ENCODE measurements around the gene TSEN54.

The TSEN54 gene

GRCh38 chr17:75564195-75564594, 47.9 kb downstream of the TSEN54 start:
- no peak for DNase-seq (ENCODE audit: low read depth in 2 of 2)

DNA sequence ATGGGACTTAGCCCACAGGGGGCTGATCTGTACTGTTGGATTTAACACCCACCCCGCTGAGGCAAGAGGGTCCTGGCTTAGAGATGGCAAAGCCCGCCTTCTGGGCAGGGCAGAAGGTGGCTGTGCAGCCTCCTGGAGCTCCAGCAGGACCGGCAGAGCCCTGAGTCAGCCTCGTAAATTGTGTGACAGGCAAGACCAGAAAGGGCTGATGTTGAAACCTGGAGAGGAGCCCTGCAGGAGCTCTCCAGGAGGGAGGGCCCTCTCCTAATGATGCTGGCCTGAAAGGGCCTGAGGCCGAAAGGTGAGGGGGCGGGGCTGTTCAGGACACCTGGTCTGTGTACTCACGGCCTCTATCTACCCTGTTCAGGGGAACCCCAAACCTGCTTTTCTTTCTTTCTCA, 48.7 kb downstream of the TSEN54 start:
- no peak for DNase-seq (ENCODE audit: low read depth in 2 of 2)

DNA sequence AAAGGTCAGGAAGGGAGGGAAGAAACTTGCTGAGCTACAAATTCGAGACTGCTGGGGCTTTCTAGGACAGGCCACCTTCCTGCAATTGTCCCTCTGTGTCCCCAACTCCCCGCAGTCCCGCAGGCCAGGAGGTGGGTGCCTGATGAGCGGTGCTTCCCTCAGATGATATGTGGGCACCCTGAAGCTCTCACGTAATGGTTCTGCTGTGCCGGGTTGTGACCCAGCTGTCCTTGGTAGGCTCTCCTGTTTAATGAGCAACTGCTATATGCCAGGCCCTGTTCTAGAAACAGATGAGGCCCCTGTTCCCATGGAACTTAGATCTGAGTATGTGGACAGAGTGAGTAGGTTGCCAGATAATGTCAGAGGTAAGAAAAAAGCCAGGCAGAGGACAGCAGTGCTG, 49.3 kb downstream of the TSEN54 start:
- DNase-seq (ENCODE audit: low read depth in 2 of 2): no peak

DNA sequence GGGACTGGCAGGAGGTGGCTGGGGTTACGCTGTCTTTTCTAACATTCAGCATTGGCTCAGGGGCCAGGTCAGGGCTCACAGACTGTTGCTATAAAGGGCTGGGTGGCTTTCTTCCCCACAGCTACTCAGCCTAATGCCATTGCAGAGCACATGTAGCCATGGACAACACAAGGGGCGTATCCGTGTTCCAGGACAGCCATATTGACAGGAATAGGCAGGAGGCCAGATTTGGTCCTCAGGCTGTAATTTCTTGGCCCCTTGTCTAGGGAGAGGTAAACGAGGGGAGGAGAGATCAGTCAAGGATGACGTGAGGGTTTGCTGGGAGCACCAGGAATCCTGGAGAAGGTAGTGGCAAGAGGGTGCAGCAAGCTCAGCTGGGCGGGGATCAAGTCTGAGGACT, 50.1 kb downstream of the TSEN54 start:
- no peak for DNase-seq (ENCODE audit: low read depth in 2 of 2)

GRCh38 chr17:75566834-75567233, 50.5 kb downstream of the TSEN54 start:
- no peak for DNase-seq (ENCODE audit: low read depth in 2 of 2)

GRCh38 chr17:75568412-75569255, 52.3 kb downstream of the TSEN54 start:
- DNase-seq (ENCODE audit: low read depth in 2 of 2): no peak

GRCh38 chr17:75570034-75570676, 53.8 kb downstream of the TSEN54 start:
- DNase-seq (ENCODE audit: low read depth in 2 of 2): no peak

GRCh38 chr17:75570772-75571171, 54.4 kb downstream of the TSEN54 start:
- no peak for DNase-seq (ENCODE audit: low read depth in 2 of 2)

DNA sequence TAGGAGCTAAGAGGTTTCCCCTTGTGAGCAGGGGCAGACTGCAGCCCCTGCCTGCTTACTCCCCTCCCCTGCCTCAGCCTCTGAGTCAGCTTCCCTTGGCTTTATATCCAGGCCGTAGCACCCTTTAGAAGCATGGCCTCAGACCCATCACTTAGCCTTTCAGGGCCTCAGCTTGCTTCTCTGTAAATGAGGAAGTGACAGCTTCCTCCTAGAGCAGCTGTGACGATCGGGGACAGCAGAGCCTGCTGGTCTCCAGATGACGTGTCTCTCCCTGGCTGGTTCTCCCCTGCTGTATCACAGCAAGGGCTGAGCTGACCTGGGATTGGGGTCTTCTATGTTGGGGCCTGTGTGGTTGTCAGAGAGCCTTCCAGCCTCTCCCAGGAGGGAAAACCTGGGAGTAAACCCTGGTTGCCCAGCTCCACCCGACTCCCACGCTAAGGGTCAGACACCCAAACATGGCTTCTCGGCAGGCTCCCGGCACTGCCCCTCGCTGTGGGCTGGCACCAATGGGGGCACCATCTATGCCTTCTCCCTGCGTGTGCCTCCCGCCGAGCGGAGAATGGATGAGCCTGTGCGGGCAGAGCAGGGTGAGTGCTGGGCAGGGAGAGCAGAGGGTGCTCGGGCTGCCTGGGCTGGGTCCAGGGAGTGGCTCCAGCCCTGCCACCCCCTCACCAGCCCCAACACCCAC, 55.0 kb downstream of the TSEN54 start:
- no peak for DNase-seq (ENCODE audit: low read depth in 2 of 2)

- DNase-seq (ENCODE audit: low read depth in 2 of 2): no peak
Measured at GRCh38 chr17:75571885-75572215, 55.5 kb downstream of the TSEN54 start.

DNA sequence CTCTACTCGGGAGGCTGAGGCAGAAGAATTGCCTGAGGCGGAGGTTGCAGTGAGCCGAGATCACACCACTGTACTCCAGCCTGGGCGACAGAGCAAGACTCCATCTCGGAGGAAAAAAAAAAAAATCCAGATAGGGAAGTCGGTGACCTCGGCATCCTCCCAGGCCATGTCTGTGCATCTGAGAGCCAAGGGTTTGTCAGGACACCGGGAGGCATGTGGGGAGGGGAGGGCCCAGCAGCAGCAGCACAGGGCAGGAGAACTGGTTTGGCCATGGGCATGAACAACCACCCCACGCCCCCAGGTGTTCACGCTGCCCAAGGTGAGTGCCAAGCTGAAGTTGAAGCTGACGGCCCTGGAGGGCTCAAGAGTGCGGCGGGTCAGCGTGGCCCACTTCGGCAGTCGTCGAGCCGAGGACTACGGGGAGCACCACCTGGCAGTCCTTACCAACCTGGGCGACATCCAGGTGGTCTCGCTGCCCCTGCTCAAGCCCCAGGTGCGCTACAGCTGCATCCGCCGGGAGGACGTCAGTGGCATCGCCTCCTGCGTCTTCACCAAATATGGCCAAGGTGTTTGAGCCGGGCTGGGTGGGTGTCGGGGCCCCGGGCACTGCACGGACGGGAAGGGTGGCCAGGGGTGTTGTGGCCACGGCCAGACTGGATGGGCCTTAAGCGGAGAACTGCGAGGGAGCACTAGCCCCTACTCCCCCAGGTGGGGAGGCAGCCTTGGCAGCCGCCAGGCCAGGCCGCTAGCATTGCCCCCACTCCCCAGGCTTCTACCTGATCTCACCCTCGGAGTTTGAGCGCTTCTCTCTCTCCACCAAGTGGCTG, 56.6 kb downstream of the TSEN54 start:
- DNase-seq (ENCODE audit: low read depth in 2 of 2): no peak

DNA sequence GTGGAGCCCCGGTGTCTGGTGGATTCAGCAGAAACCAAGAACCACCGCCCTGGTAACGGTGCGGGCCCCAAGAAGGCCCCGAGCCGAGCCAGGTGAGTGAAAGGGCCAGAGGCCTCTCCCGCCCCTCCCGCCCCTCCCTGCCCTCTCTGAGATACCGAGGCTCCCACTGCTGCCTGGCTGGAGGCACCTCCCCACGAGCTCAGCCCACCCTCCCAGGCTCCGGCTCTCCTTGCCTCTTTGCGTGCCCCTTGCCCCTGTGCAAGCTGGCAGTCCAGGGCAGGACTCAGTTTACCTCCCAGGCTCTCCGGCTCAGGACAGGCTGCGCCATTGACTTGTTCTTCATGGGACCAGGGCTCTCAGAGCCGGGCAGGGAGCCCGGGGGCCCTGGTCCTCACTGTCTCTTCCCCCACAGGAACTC, 57.2 kb downstream of the TSEN54 start:
- no peak for DNase-seq (ENCODE audit: low read depth in 2 of 2)

- no peak for DNase-seq (ENCODE audit: low read depth in 2 of 2)
Measured at GRCh38 chr17:75573994-75574393, 57.7 kb downstream of the TSEN54 start.

All from stimulated activated CD8-positive, alpha-beta memory T cell treated with anti-CD3 and anti-CD28 coated beads, Interleukin-15, amount 100 ng/mL, for 4 hours (primary cell).